ENCODE measurements around the gene RAPGEF5.

The RAPGEF5 gene

GRCh38 chr7:22167482-22167881 lies 189.5 kb downstream of the RAPGEF5 start:
- DNase-seq, result no peak

DNA sequence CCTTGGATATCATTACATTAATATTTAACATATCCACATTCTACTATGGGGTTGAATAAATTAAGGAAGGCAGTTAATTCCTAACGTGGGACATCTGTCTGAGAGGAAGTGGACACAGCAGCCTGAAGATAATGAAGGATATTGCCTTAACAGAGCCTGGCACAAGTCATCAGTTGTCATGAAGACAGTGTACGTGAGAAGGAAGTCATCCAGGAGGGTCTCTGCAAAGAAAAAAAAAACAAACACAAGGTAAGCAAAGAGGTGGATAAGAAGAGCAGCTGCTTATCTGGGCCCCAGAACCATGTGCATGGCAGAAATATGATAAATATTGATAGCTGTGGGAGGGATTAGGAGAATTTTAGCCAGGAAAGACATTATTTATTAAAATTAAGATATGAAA lies 190.0 kb downstream of the RAPGEF5 start:
- no peak for DNase-seq

GRCh38 chr7:22159341-22159740 lies 197.6 kb downstream of the RAPGEF5 start:
- no peak for DNase-seq

- no peak for DNase-seq
These were observed 199.4 kb downstream of the RAPGEF5 start for GRCh38 chr7:22157552-22157951.

DNA sequence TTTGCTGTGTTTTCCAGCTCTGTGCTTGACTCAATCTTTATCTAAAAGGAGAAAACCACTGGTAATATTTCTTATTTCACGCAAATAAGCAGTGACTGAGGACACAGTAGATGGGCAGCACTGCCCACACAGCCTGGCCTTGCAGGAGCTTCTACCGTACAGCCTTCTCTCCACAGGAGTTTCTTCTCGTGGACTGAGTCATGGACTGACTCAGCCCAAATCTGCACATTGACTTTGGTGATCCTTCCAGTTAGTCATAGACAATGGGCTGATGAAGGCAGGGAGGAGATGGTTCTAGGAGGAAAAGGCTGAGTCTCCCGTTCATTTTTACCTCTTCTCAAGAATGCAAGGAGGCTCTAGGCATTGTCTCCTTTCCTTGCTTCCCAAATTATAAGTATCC lies 200.7 kb downstream of the RAPGEF5 start:
- no peak for DNase-seq

DNA sequence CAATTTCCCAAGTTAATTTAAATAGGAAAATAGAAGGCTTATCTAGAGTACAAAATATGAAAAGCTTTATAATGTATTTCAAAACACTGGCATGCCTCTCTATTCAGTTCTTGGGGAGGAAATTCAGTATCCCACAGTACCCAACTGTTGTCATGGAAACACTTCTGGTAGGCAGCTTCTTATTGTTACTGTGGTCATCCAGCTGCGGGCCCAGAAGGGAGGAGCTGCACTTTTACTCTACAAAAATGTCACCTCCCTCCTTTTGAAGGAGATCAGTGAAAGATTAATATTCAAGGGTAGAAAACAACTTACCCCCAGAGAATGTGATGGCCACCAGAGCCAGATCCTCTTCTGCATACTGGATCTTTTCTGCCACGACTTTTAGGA lies 202.8 kb downstream of the RAPGEF5 start:
- DNase-seq, result peak in 1 of 56 donors; percentile 31

- no peak for DNase-seq
These were observed 203.4 kb downstream of the RAPGEF5 start for GRCh38 chr7:22153432-22154142.

DNA sequence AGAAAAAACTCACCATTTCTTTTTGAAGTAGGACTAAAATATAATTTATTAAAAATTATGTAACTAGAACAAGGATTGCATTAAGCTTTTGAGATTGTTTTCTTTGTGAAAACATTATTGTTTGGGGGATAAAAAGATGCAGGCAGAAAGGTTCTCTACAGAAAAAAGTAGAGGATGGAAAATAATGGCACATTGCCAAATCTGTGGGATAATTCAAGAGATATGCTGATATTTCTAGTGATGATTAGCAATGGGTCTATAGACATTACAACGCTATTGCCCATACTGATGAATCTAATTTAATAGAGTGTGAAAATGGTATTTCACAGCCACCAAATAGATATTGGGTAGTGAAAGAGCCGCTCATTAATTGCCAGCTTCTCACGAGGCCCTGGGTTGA lies 204.3 kb downstream of the RAPGEF5 start:
- no peak for DNase-seq

- no peak for DNase-seq
These were observed 205.1 kb downstream of the RAPGEF5 start for GRCh38 chr7:22151901-22152300.

- DNase-seq, result no peak
These were observed 206.7 kb downstream of the RAPGEF5 start for GRCh38 chr7:22150221-22150620.

DNA sequence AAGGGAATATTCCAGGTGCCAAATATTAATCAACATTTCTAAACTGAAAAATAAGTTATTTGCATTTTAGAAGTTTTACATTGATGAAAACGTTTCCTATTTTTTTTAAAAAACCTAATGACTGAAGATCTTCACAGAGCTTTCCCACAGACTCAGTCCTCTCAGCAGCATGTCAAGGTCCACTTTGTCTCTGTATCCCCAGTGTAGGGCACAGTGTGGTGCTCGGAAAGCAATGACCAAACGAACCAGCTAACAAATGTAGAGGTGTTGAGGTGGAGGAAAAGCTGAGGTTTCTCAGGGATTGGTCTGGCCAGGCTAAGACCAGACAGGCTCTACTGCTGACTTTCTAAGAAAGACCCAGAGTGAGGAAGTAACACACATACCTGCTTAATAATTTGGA lies 209.1 kb downstream of the RAPGEF5 start:
- no peak for DNase-seq

DNA sequence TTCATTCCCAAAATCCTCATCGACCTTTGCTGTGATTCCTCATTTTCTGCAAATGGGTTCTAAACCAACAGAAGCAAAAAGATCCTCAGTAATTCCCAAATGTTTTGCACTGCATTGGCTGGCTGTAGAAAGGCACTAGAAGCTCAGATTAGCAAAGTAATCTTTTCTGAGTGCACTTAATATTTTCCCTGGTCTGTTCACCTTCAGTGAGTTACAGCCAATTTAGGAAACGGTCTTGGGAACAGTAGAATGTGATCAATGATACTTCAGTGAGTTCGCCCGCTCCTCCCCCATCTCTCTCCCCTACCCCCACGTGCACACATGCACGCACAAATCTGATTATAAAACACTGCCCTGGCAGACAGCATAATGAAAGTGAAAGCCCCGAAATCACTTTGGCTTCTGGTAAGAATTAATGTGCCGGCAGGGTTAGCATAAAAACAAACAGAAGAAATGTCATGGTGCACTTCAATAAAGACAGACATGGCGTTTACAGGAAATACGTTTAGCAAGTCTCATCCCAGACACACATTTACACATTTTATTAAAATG lies 209.9 kb downstream of the RAPGEF5 start:
- no peak for DNase-seq

GRCh38 chr7:22144950-22145349 lies 212.0 kb downstream of the RAPGEF5 start:
- no peak for DNase-seq

DNA sequence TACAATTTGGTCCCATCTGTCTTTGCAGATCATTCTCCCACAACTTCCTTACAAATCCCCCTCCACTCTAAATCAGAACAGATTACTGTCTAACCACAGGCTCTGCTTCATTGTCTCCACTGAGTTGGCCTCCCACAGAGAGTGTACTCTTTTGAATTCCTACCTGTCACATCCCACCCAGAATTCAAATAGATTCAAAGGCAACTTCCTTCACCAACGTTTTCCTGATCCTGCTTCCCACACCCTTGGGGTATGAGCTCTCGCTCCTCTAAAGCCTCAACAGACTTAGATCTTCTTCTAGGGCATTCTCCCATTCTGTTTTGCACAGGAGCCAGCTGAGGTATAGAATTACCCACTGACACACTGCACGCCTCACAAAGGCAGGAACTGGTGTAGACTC lies 213.5 kb downstream of the RAPGEF5 start:
- no peak for DNase-seq

GRCh38 chr7:22142572-22142971 lies 214.4 kb downstream of the RAPGEF5 start:
- peak in 1 of 56 donors; percentile 38 for DNase-seq

DNA sequence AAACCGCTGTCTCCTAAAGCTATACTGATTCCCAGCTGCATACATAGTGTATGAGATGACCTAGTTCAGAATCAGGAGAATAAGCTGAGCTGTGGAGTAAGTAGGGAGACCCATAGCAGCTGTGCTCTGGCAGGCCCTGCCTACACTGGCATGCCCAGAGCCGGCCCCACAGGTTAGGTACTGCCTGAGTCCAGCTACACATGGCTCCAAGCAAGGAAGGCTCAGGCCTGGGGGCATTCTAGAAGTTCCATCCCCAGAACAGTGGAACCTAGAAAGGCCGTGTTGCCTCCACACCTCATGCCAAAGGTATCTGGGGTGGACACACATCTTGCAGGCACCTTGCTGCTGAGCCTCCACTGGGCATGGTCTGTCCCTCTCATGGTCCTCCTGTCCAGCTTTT lies 215.6 kb downstream of the RAPGEF5 start:
- no peak for DNase-seq

GRCh38 chr7:22140578-22140977 lies 216.4 kb downstream of the RAPGEF5 start:
- DNase-seq, result no peak

- DNase-seq, result no peak
These were observed 218.1 kb downstream of the RAPGEF5 start for GRCh38 chr7:22138886-22139285.

DNA sequence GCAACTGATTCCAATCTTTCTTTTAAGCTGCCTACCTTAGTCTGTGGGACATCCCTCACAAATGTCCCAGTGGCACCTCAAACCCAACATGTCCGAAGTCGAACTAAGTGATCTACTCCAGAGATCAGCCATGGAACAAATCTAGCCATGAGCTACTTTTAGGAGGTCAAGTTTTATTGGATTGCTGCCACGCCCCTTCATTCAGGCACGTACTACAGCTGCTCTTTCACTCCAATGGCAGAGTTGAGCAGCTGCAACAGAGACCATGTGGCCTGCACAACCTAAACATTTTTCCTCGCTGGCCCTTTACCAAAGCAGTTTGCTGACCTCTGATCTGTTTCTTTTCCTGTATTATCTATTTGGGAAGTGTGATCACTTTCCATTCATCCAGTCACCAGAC lies 218.8 kb downstream of the RAPGEF5 start:
- DNase-seq, result no peak

GRCh38 chr7:22137466-22137865 lies 219.5 kb downstream of the RAPGEF5 start:
- DNase-seq, result no peak

DNA sequence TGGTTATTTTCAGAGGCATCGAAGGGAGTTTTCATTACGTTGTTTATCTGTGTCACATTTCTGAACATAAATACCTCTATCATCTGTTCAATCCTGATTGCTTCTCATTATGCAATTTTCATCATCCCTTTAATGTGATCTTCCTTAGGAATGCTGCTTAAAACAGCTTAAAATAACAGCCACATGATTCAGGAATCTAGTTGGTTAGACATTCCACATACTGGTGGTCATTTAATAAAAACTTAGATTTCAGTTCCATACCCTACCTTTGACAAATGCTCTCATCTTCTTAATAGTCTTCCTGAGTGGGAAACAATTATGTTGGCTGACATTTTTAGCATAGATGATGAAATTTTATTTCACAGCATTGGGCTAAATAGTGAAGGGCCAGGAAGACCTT lies 219.9 kb downstream of the RAPGEF5 start:
- no peak for DNase-seq

- DNase-seq, result no peak
These were observed 227.0 kb downstream of the RAPGEF5 start for GRCh38 chr7:22129819-22130580.

DNA sequence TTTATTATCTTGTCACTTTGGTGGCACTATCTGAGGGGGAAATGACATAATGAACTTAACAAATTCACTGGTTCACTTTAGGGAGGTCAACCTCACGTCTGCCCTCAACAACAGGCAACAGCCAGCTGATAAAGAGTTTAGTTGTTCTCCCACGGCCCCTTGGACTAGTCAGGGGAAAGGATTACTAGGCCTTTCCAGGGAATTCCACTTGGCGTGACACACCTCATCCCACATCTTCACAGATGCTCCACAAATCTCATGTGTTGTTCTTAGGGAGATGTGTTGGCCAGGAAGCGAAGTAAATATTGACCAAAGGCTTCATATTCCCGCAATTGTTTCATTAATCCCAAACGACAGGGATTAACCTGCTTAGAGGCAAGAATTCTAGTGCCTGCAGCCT lies 227.8 kb downstream of the RAPGEF5 start:
- no peak for DNase-seq

Measured in amygdala (tissue), 56 donors.